NCI-H2227 (cell line): ENCODE results near the gene SPRED2.
A peak's percentile ranks its signal among the peaks of the same experiment; 100 is the strongest.

Source experiments
- DNase-seq: peaks from one replicate; lab custom pipeline; 2025; ENCODE audit not compliant: unreplicated experiment; lab: John Stamatoyannopoulos, UW

SPRED2 gene

DNA sequence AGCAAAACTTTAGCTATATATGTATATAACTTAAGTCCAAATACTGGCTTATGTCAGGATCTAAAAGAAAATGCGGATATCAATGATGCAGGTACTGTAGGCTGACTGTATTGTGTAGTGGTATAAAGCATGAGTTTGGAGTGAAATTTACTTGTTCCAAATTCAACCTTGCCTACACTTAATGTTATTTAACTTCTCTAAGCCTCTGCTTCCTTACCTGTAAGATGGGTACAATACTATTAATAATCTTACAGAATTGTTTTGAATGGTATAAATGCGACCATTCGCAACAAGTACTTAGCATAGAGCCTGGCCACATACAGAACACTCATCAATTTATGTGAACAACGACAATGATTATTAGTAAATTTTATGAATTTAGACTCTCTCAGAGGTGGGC, 62.4 kb downstream of the SPRED2 start:
- no peak for DNase-seq

DNA sequence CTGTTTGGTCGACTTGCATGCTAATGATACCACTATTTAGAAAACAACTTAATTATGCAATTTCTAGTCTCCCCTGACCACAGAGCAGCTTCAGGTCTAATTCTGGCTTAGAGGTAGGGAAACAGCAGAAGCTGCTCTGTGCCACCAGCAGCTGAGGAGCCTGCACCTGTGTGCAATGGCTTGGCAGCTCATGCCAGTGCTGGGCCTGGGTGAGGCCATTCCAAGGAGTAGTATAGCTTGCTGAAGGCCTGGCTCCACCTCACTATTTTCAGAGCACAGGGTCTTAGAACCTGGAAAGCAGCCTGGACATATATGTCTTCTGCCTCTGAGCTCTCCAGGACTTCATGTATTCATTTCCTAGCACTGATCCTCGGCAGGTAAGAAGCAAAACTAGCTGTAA, 62.8 kb downstream of the SPRED2 start:
- no peak for DNase-seq

DNA sequence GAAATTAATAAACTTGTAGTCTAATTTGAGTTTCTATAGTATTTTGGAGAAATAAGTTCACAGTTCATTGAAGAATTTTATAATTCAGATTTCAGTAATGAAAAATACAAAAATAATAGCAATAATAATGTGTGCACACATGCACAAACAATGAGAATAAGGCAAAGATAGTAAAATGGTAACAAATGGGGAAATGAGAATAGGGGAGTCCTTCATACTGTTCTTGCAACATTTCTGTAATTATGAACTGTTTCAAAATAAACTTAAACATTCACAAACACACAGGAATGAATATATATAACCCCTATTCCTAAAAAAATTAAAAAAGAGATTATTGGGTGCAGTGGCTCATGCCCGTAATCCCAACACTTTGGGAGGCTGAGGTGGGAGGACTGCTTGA, 63.9 kb downstream of the SPRED2 start:
- DNase-seq = no peak

DNA sequence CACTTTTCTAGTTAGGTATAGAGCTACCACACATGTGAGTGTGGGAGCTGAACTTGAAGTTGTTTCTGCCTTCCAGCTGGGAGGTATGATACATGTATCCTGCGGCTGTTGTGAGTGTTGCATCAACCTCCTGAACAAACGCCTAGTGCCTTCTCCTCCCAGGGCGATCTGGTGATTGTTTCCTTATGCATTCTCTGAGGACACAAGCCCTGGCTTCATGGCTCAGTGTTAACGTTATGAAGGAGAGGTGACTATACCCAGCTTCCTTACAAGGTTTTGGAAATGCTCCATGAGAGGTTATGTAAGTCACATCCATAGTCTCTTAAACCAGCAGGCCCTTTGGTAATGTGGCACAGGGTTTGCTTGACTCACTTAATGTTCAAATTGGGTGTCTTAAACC, 64.9 kb downstream of the SPRED2 start:
- no peak for DNase-seq

DNA sequence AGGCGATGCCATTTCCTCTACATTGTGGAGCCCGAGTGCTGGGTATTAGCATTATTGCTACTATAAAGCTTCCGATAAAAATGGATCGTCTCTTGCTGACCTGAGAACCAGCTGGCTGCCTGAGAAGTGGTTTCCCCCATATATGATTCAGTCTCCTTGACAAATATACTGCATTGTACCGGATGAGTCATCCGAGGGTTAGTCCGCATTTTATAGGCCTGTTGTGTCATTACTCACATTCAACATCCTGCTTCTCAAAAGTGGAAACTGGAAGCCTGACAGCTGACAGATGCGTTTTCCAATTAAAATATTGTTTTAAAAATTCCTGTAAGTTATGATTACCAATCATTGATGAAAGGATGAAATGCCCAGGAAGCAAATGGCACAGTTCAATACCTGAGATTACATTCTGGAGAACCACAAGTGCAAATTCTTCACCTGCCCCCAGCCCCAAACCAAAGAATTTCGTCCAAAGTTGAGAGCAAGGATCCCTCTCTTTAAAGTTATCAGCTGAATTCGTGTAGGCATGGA, 65.7 kb downstream of the SPRED2 start:
- peak; percentile 27 for DNase-seq

DNA sequence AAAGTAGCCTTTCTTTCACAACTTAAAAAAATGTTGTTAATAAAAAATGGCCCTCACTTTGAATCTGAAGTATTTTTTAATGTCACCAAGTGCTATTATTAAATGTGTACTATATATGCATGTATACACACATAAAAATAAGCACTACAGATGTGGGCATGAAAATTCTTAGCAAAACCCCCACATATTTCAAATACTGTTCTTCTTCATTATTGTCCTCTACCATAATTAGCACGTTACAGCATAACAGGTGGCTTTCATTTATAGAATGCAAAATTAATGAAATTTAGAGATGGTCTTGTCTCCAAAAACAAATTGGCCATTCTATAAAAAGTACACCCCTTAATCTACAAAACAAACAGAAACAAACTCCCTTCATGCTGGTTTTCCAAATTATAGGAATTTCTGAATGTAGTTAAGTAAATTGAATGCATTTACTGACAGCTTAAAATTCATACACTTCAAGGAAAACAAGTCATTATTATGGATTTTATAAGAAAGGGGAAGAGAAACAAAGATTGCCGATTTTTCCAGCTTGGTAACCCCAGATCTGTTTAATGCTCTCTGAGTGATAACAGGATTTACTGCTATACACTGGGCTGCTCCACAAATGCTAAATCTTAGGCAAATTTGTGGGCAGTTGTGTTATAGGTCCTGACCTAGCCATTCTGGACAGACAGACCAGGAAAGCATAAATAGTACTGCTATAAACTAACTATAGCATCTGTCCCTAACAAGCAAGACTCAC, 67.2 kb downstream of the SPRED2 start:
- no peak for DNase-seq

DNA sequence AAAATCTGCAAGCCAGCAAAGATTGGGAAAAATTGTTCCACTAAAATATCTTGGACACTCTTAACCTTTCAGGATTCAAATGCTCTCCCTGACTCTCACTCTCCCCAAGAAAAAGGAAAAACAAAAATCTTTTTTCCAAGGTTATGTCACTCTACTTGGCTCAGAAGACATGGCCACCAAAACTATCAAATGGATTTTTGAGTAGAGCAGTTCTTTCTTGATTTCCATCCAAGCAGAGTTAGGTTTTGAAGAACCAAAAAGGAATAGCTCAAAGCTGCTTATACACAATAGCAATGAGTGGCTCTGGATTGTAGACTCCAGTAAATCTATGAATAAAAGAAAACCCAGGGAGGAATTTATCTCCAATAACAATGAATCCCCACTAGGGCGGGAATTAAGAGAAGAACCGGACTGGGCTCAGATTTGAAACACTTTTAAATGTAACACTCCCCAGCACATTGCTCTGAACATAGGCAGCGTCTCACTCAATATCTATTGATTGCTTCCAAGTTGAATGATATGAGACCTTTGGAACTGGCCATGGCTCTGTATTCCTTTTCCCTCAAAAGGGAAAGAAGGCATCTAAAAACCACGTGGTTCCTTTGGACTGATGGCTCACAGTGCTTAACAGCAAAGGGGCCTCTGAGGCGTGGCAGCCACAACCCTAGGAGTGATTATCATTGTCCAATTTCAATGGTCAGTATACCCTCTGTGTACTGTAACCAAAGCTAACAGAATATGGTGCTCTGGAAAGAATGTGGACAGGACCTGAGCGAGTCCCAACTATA, 68.3 kb downstream of the SPRED2 start:
- peak; percentile 11 for DNase-seq

DNA sequence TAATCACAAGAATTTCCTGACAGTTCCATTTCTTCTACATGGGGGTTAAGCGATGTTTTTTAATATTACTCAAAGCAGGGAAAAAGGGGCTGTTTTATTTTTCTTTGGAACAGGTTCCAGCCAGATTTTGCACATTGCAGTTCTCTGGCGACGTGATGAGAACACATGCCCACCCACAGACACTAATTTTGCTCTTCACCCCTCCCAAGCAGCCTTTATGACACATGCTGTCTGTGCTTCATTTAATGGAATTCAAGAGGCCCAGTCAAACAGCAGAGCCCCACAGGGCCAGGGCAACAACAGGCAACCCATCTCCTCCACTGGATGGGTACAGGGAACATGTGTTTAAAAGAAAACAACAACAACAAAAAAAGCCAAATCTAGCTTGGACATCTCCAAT, 70.8 kb downstream of the SPRED2 start:
- no peak for DNase-seq

DNA sequence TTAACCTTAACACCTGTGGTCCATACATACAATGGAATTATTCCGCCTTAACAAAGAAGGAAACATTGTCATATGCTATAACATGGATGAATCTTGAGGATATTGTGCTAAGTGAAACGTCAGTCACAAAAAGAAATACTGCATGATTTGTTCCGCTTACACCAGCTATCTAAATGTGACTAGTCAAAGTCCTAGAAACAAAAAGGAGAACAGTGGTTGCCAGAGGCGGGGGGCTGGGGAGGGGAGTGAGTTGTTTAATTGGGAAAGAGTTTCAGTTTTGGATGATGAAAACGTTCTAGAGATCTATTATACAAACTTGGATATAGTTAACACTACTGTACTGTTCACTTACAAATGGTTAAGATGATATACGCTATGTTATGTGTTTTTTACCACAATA, 72.0 kb downstream of the SPRED2 start:
- no peak for DNase-seq

DNA sequence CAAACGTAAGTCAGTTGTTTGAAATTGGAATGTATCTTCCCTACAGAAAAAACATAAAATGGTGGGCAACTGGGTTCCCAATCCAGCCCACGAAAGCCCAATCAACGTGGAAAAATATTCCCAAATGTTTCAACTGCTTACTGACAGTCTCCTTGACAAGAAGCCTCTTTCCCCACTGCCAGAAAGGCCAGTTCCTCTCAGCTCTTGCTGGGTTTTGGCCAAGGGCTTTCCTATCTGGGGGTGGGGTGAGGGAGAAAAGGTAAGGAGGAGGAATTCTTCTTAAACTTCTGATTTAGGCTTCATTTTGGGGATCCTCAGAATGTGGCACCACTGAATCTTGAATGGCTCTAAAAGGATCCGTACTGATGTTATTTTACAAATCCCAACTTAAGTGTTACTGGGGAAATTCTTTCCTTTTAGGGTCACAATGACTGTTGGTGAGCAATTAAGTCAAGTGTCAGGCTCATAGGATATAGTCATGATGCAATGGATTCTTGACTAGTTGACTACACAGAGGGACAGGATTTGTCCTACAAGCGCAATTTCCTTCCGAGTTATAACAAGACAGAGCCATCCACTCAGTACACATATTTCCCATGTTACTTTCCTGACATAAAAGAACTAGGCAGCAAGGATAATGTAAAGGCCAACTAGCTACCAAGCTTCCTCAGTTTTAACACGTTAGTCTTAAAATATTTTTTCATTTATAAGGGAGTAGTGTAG, 73.6 kb downstream of the SPRED2 start:
- DNase-seq = no peak

DNA sequence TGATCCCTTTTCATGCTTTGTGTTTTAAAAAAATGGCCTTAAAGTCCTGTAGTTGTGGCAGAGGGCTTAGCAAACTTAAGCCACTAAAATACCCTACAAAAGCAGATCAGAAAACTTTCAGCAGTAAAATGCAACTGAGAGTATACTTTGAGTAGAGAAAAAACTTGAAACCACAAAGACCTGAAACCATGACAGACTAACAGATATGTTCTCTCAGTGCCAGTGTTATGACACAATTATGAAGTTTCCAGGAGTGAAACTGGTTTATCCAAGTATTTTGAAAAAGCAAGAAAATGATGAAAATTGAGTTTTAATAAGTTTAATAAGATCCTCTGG, 74.5 kb downstream of the SPRED2 start:
- DNase-seq = no peak

DNA sequence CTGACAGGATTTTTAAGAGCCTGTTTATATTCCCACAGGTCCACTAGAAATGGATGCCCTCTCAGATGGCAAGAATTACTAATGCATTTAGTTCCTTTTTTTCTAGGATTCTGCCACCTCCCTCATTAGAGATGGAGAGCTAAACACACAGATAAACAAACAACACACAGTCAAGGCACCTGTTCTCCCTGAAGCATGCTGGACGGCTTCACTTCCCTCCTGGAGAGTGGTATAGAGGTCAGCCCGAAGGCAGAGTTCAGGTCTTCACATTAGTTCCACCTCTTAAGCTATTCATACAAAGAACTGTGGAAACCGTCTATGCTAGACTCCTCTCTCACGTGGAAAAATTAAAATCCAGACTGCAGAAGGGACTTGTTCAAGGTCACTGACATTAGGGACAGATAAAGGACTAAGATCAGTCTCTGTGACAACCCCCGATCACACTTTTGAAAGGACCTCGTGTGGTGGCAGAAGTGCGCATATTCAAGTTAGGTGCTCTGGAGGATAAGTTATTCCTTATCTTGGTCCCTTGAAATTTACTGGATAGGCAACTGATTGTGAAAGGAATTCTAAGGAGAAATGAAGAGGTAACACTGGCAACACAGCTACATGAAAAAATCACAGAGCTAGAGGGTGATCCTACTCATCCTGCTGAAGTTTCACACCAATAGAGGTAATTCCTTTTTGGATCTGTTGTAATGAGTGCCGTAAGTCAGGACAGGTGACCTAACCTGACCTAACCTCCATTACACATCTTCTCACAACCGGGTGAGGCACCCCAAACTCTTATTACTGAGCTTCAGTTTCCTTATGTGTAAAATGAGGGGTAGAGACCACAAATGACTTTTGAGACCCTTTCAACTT, 75.1 kb downstream of the SPRED2 start:
- no peak for DNase-seq

DNA sequence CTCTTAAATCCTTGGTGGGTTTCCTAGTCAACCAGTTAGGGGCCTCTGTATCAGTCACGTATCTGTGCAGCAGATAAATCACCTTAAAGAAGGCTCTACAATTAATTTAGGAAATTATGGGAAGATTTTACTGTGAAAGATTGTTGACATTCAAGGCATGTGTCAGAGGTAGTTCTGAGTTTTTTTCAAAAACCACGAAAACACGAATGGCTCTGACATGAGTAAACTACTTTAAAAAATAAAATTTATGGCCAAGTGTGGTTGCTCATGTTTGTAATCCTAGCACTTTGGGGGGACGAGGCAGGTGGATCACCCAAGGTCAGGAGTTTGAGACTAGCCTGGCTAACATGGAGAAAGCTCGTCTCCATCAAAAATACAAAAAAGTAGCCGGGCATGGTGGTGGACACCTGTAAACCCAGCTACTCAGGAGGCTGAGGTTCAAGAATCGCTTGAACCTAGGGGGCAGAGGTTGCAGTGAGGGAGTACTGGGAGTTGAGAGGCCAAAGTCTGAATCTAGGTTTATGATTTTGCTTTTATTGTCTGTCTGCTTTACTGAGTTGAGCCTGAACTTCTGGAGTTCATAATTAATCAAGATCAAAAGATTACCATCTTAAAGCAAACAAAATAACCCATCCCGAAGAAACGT, 77.1 kb downstream of the SPRED2 start:
- DNase-seq = no peak

DNA sequence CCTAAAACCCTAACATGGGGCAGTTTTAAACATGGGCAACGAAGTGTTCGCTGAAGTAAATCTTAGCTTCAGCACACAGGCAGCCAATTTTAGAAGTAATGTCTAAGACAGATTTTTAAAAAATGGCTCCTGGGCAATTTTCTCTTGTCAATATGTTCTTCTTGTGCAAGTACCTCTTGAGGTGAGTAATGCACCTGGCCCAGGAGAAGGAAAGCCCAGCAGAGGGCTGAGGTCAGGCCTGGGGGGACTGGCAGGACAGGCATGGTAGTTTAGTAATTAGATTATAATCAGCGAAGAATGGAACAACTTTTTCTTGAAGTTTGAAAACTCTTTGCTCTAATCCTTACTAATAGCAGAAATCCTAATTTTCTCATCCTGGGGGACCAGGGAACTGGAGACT, 77.6 kb downstream of the SPRED2 start:
- DNase-seq = no peak

DNA sequence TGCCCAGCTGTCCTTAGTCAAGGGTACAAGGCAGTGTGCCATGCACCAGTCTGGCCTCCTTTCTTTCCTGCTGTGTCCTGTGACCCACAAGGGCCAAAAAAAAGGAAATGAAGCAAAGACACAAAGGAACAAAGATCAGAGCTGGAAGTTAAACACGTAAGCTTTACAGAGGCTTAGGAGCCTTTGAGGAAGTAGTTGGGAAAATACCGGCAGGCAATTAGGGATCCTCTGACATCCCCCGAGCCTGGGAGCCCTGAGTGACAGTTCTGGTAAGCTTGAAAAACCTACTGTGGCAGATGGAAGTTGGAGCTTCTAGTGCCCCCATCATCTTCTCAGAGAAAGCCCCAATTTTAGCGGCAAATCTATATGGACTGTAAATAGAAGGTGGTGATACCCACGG, 78.5 kb downstream of the SPRED2 start:
- DNase-seq = no peak

DNA sequence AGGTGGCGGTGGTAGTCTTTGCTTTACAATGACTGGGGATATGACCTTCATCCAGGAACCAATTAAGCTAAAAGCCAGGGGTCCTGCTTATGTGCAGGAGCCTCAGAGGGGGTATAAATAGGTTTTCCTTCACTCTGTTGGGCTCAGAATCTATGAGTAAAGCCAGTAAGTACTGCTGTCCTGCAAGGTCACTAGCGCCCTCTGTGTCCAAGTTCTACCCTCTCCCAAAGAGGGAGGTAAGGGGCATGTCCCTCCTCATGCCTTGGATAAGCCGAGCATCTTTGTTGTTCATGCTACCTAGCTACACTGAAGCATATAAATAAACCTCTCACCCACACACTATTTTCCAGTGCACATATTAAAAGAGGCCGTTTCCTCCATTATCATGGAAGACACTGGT, 79.4 kb downstream of the SPRED2 start:
- DNase-seq = no peak

DNA sequence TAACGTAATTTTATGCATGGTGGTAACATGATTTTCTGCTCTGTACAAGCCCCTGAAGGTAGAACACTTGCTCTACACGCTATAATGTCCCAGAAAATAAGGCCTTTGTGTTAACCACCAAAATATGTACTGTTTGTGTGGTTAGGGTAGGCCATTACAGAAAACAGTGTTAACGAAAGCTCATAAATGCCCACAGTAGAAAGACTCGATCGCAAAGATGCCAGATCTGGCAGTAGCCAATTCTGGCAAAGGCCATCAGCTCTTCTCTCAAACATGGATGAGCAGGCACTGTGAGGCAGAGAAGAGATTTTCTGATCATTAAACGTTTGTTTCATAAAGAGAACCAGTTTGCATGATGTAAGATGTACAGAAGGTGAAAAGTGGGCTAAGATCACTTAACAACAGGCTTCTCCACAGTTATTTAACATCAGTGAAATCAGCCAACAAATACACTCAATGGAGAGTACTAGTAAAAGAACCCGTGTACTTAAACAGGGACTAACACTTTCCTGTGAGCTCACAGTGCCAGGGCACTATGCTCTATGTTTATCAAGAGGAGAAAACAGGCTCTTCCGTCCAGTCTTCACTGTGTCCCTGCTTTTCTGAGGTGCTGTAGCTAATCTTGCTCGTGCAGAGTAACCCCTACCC, 80.3 kb downstream of the SPRED2 start:
- DNase-seq = no peak

DNA sequence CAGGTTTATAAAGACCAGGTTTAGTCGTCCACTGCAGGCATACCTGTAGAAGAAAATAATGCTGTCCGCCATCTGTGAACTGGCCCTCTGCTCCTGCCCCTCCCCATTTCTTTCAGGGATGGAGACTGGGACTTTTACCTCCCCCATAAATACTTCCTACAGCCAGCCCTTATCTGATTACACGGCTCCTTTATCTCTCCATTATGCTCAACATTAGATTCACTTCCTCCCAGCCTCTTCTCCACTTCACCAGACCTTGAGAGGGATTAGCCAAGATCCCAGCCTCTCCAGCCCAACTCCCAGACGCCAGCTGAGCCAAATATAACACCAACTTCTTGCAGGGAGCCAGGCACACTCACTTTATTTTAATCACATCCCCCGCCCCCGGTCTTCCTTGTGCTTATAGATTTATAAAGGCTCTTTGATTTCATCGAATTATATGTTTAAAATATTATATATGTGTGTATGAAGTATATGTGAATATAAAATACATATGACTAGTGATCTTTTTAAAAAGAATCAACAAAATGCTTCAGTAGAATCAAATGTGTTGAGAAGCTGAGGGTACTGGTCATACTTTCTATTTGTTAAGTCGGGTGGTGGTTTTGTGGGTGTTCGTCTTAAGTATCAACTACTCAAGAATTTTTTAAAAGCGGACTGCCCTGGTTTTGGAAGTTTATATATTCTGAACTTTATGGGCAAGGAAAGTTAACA, 81.0 kb downstream of the SPRED2 start:
- peak; percentile 21 for DNase-seq

DNA sequence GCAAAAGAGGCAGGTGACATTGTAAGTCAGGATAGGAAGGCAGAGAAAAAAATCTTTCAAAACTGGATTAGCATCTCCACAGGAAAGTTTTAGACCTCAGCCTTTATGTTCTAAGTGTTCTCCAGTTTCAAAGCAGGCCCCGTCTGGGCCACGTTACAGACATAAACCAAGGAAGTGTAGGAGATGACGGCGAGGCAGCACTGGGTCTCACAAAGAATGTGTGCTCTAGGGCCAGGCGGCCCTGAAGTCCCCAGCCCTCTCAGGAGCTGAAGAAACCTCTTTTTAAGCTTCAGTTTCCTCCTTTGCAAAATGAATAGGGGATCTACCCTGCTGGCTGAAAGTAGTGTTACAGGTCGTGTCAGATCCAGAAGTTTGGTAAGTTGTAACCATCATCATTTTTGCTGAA, 81.7 kb downstream of the SPRED2 start:
- DNase-seq = no peak
